Measurements from ENCODE around the gene HMCN2.

The HMCN2 gene

GRCh38 chr9:130290291-130291181 lies 25.0 kb downstream of the HMCN2 start:
- DNase-seq: no peak

- no peak for DNase-seq
Measured at GRCh38 chr9:130291474-130291873, 25.9 kb downstream of the HMCN2 start.

- no peak for DNase-seq
Measured at GRCh38 chr9:130292106-130292505, 26.5 kb downstream of the HMCN2 start.

- DNase-seq: no peak
Measured at GRCh38 chr9:130294664-130295063, 29.1 kb downstream of the HMCN2 start.

GRCh38 chr9:130295431-130295830 lies 29.9 kb downstream of the HMCN2 start:
- DNase-seq: no peak

- no peak for DNase-seq
Measured at GRCh38 chr9:130295945-130296782, 30.6 kb downstream of the HMCN2 start.

- DNase-seq: no peak
Measured at GRCh38 chr9:130296783-130297055, 31.2 kb downstream of the HMCN2 start.

GRCh38 chr9:130297371-130297770 lies 31.8 kb downstream of the HMCN2 start:
- DNase-seq: no peak

- DNase-seq: no peak
Measured at GRCh38 chr9:130298662-130299279, 33.2 kb downstream of the HMCN2 start.

- no peak for DNase-seq
Measured at GRCh38 chr9:130299785-130300615, 34.4 kb downstream of the HMCN2 start.

GRCh38 chr9:130300739-130301138 lies 35.2 kb downstream of the HMCN2 start:
- DNase-seq: no peak

- no peak for DNase-seq
Measured at GRCh38 chr9:130301483-130302286, 36.1 kb downstream of the HMCN2 start.

GRCh38 chr9:130302785-130303612 lies 37.4 kb downstream of the HMCN2 start:
- no peak for DNase-seq

GRCh38 chr9:130303613-130304055 lies 38.1 kb downstream of the HMCN2 start:
- DNase-seq: no peak

GRCh38 chr9:130304116-130304515 lies 38.6 kb downstream of the HMCN2 start:
- DNase-seq: no peak

- no peak for DNase-seq
Measured at GRCh38 chr9:130304643-130305042, 39.1 kb downstream of the HMCN2 start.

GRCh38 chr9:130305381-130305780 lies 39.8 kb downstream of the HMCN2 start:
- no peak for DNase-seq

GRCh38 chr9:130306823-130307666 lies 41.5 kb downstream of the HMCN2 start:
- DNase-seq: no peak

- no peak for DNase-seq
Measured at GRCh38 chr9:130307667-130307943, 42.0 kb downstream of the HMCN2 start.

GRCh38 chr9:130308081-130308571 lies 42.6 kb downstream of the HMCN2 start:
- DNase-seq: no peak
